Myocyte (in vitro differentiated cells): Measurements from ENCODE around the gene OR6S1. TPM values are rescaled to one million over a fixed set of nuclear protein-coding genes. Genes with fewer than 3 reads are reported as not detected.
A peak's percentile ranks its signal among the peaks of the same experiment; 100 is the strongest.
"Not testable (repeated sequence)": the region's sequence is repeated elsewhere in the genome, so short reads cannot be mapped to it uniquely, and the experiment has no call there.

Experiments
- DNase-seq: peaks from one replicate; pipeline ENCODE4 v3.0.0-alpha.2; 2012; ENCODE audit warnings: low read depth
- total RNA-seq: library from RNA; depleted of rRNA; stranded (reverse); fragments of >200 nt; gene quantifications from 2 replicates; pipeline ENCODE4 v1.2.3, GENCODE V29; 2014

Gene OR6S1
- total RNA-seq, 1 donor from 2014 or later: not detected

DNA sequence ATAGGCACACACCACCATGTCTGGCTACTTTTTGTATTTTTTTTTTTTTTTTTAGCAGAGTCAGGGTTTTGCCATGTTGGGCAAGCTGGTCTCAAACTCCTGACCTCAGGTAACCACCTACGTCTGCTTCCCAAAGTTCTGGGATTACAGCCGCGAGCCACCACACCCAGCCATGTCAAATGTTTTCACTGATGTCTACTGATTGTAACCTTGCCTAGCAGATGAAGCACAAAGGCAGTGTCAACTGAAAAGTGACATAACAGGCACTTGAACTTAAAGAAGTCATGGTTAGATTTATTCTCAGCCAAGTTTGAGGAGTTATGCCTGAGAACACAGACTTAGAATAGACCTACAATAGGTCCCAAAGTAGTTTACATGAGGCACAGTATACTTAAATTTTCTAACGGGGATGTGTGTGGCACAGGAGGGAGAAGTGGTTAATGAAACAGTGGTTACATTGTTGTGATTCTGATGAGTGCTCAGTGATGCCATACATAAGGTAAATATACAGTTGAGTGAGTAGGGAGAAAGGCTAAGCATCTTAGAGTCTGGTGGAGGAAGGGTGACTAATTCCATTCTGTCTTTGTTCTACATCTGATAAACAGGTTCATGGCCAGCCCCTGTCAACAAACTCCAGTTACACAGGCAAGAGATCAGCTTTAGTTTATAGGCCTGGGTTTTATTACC lies 30.2 kb upstream of the OR6S1 start:
- no peak for DNase-seq

DNA sequence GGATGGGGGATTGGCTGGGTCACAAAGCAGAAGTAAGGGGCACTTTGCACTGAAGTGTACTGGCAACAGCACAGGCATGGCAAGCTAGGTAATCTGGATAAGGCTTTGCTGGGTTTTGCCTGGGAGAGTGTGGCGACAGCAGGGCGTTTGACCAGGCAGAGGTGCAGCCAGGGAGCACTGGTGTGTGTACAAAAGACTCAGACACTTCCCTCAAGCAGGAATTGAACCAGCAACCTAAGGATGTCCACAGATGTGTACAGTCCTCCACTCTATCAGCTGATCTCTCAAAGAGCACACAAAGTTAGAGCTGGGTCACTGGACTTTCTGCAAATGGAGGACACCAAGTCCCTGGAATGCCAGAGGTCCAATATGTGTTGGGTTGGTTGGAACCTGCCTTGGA lies 27.5 kb upstream of the OR6S1 start:
- no peak for DNase-seq

DNA sequence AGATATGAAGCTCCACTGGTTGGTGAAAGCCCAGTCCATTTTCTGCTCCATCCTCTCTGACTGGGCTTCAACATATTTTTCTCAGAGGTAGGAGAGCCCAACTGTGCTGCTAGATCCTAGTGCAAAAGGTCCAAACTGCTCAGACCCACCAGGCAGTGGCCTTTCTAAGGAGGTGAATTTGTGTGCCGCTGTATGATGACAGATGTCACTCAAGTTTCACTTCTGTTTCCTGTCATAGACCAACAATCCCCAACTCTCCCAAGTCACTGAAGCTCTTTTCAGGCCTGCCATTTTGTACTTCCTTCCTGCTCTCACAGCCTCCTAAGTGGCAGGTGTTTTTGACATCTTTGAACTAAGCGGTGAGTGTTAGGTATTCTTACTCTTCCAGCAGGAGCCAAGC lies 26.5 kb upstream of the OR6S1 start:
- DNase-seq: no peak

DNA sequence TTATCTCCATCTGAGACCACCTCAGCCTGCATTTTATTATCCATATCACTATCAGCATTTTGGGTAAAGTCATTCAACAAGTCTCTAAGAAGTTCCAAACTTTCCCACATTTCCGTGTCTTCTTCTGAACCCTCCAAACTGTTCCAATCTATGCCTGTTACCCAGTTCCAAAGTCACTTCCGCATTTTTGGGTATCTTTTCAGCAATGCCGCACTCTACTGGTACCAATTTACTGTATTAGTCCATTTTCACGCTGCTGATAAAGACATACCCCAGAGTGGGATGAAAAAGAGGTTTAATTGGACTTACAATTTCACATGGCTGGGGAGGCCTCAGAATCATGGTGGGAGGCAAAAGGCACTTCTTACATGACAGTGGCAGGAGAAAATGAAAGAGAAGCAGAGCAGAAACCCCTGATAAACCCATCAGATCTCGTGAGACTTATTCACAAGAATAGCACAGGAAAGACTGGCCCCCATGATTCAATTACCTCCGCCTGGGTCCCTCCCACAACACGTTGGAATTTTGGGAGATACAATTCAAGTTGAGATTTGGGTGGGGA lies 25.0 kb upstream of the OR6S1 start:
- DNase-seq: not testable (repeated sequence)

DNA sequence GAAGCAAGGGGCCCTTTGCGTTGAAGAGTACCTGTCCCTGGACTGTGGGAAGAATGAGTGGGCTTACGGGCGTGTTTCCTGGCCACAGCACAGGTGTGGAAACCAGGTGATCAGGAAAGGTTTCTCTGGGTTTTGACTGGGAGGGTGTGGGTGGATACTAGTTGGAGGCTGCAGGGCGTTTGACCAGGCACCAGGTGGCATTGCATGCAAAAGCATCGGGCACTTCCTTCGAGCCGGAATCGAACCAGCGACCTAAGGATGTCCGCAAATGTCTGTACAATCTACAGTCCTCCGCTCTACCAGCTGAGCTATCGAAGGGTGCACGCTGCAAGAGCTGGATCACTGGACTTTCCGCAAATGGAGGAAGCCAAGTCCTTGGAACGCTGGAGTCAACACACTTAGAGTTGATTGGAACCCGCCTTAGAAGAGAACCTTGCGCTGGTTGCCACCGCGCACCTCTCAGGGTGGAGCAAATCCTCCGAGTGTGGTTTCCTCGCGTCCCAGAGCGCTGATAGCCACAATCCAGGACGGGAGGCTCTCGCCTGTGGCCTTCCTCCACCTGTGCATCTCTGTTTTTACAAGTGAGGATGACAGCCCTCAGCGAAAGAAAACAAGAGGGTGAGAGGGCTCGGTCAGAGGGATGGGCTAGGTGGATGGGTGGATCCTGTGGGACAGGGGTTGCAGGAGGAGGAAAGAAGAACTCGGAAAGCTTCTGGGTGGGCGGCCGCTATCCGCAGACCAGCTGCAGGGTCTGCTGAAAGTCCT lies 21.7 kb upstream of the OR6S1 start:
- DNase-seq: peak; percentile 50

DNA sequence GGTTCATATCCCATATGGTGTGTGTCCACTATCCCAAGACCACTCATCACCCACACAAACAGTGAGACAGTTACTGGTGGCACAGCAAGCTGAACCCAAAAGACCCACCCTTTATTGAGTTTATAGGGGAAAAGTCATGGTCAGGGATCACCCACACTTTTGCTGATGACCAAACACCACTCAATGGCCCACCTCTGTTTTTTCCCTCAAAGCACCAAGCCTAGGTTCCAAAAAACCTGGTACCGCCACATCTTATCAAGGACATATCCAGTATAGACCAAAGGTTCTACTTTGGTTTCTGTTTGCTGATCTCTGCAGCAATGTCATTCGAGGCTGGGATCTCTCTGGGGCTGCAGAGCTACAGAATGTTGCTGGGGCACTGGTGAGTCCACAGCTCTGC lies 19.7 kb upstream of the OR6S1 start:
- no peak for DNase-seq

DNA sequence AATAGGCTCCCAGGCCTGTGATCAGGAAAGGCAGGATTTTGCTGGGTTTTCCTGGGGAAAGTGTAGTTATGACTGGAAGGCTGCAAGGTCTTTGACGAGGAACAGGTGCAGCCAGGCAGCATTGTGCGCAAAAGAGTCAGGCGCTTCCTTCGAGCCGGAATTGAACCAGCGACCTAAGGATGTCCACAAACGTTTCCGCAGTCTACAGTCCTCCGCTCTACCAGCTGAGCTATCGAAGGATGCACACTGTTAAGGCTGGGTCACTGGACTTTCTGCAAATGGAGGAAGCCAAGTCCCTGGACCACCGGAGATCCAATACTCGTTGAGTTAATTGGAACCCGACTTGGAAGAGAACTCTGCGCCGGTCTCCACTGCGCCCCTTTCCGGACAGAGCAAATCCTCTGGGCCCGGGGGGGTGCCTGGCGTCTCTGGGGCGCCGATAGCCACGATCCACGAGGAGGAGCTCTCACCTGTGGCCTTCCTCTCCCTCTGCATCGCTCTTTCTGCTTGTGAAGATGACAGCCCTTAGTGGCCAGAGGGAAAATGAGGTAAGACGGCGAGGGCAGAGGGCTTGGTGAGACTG lies 18.4 kb upstream of the OR6S1 start:
- DNase-seq: no peak

DNA sequence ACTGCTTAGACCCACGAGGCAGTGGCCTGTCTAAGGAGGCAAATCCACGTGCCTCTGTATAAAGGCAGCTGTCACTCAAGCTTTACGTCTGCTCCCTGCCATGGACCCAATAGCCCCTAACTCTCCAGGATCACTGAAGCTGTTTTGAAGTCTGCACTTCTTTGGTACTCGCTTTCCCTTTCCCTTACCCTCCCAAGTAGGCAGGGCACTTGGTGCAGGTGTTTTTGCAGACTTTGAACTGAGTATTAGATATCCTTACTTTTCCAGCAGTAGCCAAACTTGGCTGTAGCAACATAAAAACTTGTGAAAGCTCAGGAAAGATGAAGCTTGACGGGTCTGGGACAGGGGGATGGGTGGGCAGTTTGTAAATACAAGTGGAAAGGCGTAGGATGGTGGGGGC lies 17.8 kb upstream of the OR6S1 start:
- DNase-seq: no peak

DNA sequence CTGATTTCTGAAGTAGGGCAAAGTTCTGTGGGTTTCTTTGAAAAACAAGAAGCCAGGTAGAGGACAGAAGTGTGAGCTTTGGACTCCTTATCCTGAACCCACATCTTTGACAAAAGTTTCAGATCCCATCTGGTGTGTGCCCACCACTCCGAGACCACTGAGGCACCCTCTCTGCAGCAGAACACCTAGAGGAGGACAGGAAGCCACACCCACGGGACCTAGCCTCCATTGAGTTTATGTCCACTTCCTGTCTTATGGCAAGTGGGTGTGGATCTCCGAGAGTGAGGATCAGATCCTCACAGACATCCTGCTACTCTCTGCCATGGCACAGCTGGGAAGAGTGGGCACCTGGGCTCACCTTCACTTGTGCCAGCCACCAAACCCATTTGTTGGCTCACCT lies 16.8 kb upstream of the OR6S1 start:
- DNase-seq: no peak

DNA sequence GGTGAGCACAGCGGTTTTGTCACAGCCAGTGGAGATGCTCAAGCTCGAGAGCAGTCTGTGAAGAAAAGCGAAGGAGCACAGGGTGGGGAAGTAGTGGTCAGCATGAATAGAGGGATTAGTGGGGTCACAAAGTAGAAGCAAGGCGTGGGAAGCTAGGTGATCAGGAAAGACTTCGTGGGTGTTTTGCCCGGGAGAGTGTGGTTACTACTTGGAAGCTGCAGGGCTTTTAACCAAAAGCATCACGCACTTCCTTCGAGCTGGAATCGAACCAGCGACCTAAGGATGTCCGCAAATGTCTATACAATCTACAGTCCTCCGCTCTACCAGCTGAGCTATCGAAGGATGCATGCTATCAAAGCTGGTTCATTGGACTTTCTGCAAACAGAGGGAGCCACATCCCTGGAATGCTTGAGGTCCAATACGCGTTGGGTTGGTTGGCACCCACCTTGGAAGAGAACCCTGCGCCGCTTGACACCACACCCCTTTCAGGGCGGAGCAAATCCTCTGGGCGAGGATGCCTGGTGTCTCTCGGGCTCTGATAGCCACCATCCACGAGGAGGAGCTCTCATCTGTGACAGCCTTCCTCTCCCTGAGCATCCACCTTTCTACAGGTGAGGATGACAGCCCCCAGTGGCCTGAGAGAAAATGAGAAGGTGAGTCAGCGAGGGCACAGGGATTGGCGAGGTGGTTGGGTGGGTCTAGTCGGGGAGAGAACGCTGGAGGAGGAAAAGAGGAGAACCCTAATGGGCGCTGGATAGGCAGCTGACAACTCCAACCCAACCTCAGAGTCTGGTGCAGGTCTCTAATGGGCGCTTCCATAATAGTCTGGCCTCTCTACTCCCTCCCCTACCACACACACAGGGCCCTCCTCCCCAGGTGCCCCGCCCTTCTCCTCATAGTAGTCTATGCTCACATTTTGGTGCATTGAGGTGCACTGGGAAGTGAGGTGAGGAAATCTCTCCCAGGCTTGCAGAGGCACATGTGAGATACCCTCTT lies 16.0 kb upstream of the OR6S1 start:
- DNase-seq: no peak

DNA sequence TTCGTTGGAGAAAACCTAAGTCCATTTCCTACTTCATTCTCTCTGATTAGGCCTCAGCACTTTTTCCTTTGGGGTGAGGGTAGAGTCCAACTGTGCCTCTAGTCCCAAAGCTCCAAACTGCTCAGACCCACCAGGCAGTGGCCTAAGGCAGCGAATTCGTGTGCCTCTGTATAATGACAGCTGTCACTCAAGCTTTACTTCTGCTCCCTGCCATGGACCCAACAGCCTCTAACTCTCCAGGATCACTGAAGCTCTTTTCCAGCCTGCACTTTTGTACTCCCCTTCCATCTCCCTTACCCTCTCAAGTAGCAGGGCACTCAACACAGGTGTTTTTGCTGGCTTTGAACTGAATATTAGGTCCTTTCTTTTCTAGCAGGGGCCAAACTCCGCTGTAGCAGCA lies 14.8 kb upstream of the OR6S1 start:
- no peak for DNase-seq

DNA sequence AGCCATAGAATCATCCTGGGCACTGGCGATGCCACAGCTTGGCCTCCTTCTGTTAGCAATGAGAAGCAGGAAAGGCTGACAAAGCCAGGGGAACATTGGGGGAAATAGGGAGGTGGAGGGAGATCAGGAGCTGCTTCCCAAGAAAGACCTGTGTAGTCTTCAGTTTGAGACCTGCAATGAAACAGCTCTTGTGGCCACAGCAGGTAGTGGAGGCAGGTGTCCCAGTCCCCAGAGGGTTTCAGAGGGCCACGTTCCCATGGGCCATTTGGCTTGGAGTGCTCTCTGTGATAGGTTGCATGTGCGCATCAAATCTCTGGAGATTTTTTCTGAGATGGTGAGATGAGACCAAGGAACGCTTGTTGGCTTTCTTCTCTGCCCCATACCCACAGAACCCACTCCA lies 14.4 kb upstream of the OR6S1 start:
- no peak for DNase-seq

DNA sequence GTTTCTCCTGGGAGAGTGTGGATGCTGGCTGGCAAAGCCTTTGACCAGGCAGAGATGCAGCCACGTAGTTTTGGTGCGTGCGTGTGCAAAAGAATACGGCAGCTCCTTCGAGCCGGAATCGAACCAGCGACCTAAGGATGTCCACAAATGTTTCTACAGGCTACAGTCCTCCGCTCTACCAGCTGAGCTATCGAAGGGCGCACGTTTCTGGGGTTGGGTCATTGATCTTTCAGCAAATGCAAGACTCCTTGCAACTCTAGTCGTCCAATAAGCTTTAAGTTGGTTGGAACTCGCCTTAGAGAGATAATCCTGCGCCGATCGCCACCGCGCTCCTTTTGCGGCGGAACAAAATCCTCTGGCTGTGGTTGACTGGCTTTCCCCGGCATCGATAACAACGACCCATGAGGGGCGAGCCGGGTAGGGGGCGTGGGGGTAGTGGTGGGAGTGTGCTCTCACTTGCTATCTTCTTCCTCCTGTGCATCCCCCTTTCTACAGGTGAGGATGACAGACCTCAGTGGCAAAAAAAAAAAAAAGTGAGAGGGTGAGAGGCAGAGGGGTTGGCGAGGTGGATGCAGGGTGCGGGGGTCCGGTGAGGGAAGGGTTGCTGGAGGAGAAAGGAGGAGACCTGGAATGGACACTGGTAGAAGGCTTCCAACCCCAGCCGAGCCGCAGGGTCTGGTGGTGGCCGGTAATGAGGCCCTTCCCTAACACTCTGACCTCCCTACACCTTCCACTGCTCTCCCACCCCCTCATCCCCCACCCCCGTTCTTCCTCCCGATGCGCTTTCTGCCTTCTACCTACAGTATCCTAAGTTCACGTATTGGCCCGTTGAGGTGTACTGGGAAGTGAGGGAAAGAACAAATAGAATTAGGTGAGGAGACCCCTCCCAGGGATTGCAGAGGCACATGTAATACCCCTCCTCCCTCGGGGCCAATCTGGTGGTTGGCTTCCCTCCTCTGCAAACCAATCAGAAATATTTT lies 11.8 kb upstream of the OR6S1 start:
- peak; percentile 47 for DNase-seq

DNA sequence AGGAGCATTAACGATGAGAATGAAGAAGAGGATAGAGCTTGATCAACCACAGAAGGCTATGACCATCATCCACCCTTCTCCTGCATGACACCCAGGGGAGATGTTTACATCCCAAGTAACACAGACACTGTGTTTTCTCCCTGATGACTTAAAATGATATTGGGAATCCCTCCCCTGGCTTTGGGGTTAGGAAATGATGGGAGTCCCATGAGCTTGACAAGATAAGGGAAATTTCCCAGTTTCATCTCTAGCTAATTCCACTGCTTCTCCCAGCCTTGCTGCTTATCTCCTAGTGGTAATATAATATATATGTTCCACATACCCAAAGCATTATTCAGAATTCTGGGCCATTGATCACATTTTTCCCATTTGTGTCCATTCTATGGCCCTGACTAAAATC lies 4.0 kb upstream of the OR6S1 start:
- DNase-seq: no peak

DNA sequence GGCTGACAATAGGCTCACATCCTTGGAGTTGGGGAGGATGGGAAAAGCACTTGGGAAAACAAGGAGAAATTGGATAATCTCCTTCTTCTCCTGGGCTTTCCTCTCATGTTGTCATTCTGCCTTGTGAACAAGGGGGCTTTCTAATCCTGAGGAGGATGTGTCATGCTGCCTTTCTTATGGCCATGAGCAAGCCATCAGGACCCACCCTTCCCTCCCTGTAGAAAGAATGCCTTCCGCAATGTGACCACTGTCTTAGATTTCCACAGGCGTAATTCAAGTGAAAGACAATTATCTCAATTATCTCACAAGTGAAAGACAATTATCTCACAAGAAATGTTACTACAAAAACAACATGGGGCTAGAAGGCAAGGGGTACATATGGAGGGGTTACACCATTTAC lies 3.0 kb upstream of the OR6S1 start:
- no peak for DNase-seq

DNA sequence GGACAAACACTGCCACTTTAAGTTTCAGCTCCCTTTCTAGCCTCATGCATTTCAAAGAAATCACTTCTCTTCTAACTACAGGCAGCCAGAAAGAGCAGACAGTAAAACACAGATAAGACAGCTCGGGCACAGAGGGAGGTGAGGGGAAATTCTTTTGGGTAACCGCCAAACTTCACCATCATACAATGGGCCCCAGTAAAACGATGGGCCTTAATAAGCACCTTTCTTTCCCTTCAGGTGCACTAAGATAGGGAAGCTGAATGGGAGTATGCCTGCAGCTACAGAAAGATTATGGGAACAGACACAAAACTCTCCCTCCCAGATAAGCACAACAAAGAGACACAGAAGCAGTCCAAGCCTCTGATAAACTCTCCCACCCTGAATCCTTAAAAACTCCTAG lies 1.3 kb upstream of the OR6S1 start:
- not testable (repeated sequence) for DNase-seq

DNA sequence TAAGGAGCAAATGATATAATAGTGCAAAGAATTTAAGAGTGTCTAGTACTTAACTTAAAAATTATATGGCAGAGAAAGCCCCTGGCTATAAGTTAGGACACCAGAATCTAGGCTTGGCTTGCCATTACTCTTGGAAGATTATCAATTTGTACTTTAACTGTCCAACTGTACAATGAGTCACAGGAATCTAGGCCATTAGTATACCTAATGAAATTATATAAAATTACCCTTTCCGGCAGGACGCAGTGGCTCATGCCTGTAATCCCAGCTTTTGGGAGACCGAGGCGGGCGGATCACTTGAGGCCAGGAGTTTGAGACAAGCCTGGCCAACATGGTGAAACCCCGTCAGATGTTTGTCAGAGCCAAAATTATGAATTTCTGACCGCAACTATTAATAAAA lies 691 bp upstream of the OR6S1 start:
- DNase-seq: no peak

DNA sequence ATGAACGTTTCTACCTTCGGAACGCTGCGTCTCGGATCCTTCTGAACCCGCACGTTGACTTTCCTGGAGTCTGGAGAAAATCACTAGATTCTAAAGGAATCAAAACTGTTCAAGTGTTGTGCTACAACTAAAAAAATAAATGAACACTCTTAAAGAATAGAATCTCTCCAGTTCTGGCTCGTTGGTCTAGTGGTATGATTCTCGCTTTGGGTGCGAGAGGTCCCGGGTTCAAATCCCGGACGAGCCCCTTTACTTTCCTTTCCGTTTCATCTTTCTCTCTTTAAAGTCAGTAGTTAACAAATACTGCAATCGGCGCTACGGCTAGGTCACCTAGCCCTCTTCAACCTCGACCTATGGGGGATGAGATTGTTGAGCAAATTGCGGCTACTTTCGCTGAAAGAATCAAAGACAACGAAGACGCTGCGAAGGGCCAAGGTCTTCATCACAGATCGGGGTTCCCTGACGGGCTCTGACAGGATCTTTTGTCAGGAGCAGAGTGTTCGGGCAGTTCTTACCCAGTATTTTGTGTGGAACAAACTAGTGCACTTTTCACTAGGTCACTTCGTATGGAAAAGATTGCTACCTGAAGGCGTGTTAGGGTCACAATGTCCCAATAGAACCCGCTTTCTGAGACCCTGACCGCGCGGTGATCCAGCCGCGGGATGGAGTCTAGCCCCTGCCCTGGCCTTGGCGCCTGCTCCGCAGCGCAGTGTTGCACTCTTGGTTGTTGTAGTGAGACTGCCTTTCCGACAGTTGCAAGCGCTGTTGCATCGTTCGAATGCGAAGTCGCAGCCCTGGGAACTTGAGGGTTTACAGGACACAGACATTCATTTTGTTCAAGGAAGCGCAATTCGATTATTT lies 8.4 kb downstream of the OR6S1 start:
- DNase-seq: peak; percentile 57

DNA sequence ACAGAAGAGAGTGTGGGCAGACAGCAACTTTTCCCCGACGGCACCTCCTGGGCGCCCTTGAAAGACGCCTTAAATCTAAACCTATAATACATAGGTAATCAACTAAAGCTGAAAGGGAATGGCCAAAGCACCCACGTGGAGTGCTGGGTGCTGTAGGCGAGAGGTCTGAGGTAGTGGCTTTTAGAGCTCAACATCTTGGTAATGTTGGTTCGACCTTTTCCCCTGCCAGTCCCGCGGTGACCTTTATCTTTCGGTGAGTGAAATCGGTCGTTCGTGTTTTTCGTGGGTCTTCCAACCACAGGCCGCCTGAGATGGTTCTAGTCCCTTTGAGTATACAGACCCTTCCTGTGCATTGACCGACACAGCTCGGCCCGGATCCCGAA lies 9.1 kb downstream of the OR6S1 start:
- DNase-seq: no peak
